Measurements from ENCODE around the gene ZNF555. TPM values are rescaled to one million over a fixed set of nuclear protein-coding genes. Genes with fewer than 3 reads are reported as not detected.
"Not testable (repeated sequence)": the region's sequence is repeated elsewhere in the genome, so short reads cannot be mapped to it uniquely, and the experiment has no call there.

ZNF555 gene
- total RNA-seq (1 to 10 TPM; 1.2 to 10.0 (median 2.7) TPM), polyA plus RNA-seq (1 to 10 TPM; 2.4 to 7.1 TPM), total RNA-seq (9.2 reads per million, percentile 34 among the genes with 10 or more reads in this experiment)

GRCh38 chr19:2840794-2841791 lies at the start of gene ZNF555:
TSS of gene ZNF555 (plus strand) at chr19:2841475. CDS start at chr19:2841573, 98 bp downstream.
- ChIA-PET POLR2A (interaction anchor here (0.7 to 2.0 kb wide), 7 partner anchors 15 to 749 kb away, joined by 3 to 15 read pairs (median 4); partner anchors contain the start of genes SGTA and SLC39A3), CTCF (interaction anchor here (0.6 to 1.1 kb wide), 6 partner anchors 17 to 357 kb away, joined by 3 to 6 read pairs (median 3); partner anchors contain the start of genes ZNF554 and ZNF556)
- intact Hi-C loops (cut with micrococcal nuclease): loop anchor here in 1 of 2 donors (1.0 to 2.0 kb wide), 9 partner anchors 15 to 665 kb away; partner anchors contain the start of genes FZR1, NCLN, THOP1 and ZNF554
- Mint-ChIP-seq H3K4me3 (peak within 1 kb of the TSS; percentile 85 to 96 (median 92)), H3K27me3 (peaks cover 0 to 7% (median 0%) of the 10 kb centered on the region in 5 donors), H3K36me3 (peaks cover 8 to 32% (median 17%) of the 10 kb centered on the region in 5 donors), H3K4me1 (peaks cover 5 to 33% (median 18%) of the 10 kb centered on the region in 7 donors), H3K9me3 (peaks cover 0 to 38% (median 15%) of the 10 kb centered on the region in 11 donors), H3K27ac (peak within 1 kb of the TSS; percentile 70 to 90 (median 82))
- peaks cover 0 to 14% (median 0%) of the 10 kb centered on the region in 3 experiments for H3K9me3 ChIP-seq (ENCODE audit: control insufficient read depth in 2 of 3, low read length in 3 of 3)
- ATAC-seq (peak; percentile 98), DNase-seq (peak; percentile 77 to 99 (median 97))
- peaks cover 0 to 7% (median 0%) of the 10 kb centered on the region in 3 experiments for H3K36me3 ChIP-seq (ENCODE audit: control insufficient read depth in 2 of 3, insufficient read depth in 3 of 3, low read length in 3 of 3)
- H3K4me3 ChIP-seq (ENCODE audit: low read length): peak within 1 kb of the TSS; percentile 94
- H3K27me3 ChIP-seq (ENCODE audit: control insufficient read depth in 2 of 2, insufficient read depth in 2 of 2, low read length in 2 of 2): no peaks in the 10 kb centered on the region
- H3K4me1 ChIP-seq (ENCODE audit: control insufficient read depth in 2 of 2, insufficient read depth in 2 of 2, low read length in 2 of 2): peaks cover 3 to 13% of the 10 kb centered on the region in 2 donors
- H3K27ac ChIP-seq (ENCODE audit: low read depth, low read length): peak within 1 kb of the TSS; percentile 75

DNA sequence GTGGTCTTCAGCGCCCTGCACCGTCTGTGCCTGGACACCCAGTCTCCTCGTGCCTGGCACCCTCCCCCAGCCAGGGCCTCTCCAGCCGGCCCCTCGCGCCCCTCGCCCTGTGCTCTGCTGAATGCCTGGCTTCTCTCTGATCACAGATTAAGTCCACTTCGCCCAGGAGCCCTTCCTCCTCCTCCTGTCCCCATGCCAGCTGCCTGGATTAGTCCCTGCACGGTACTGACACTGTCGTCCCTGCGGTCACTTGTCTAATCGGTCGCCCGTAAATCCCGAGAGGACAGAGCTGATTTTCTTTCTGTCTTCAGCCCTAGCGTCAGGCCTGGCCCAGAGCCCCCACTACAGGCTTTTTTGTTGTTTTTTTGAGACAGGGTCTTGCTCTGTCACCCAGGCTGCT lies 49.4 kb upstream of the ZNF555 start:
- intact Hi-C loops (cut with micrococcal nuclease): no loop called here
- H3K27ac Mint-ChIP-seq: no peak overlapping the region
- Histone ChIP-seq H3K4me3 (ENCODE audit: low read length) (no peak overlapping the region), H3K27me3 (ENCODE audit: control insufficient read depth in 2 of 2, insufficient read depth in 2 of 2, low read length in 2 of 2) (no peaks in the 10 kb centered on the region), H3K36me3 (ENCODE audit: control insufficient read depth in 2 of 3, insufficient read depth in 3 of 3, low read length in 3 of 3) (peaks cover 0 to 53% (median 0%) of the 10 kb centered on the region in 3 experiments), H3K4me1 (ENCODE audit: control insufficient read depth in 2 of 2, insufficient read depth in 2 of 2, low read length in 2 of 2) (no peaks in the 10 kb centered on the region), H3K9me3 (ENCODE audit: control insufficient read depth in 2 of 3, low read length in 3 of 3) (no peaks in the 10 kb centered on the region), H3K27ac (ENCODE audit: low read depth, low read length) (no peak overlapping the region)
- ChIA-PET POLR2A (no interaction called here), CTCF (no interaction called here)
- DNase-seq (no peak), ATAC-seq (no peak)
- H3K9me3 Mint-ChIP-seq: no peaks in the 10 kb centered on the region
- peaks cover 0 to 19% (median 0%) of the 10 kb centered on the region in 5 donors for H3K36me3 Mint-ChIP-seq
- H3K4me1 Mint-ChIP-seq: peaks cover 0 to 13% (median 10%) of the 10 kb centered on the region in 7 donors
- H3K4me3 Mint-ChIP-seq: peak overlapping the region in 1 of 10 donors; percentile 34
- no peaks in the 10 kb centered on the region for H3K27me3 Mint-ChIP-seq

GRCh38 chr19:2792666-2793065 lies 48.6 kb upstream of the ZNF555 start:
- POLR2A ChIA-PET; CTCF ChIA-PET; H3K4me1 Mint-ChIP-seq; H3K27me3 Mint-ChIP-seq; intact Hi-C loops (cut with micrococcal nuclease); H3K27ac ChIP-seq (ENCODE audit: low read depth, low read length); H3K9me3 Mint-ChIP-seq; H3K27me3 ChIP-seq (ENCODE audit: control insufficient read depth in 2 of 2, insufficient read depth in 2 of 2, low read length in 2 of 2); H3K4me1 ChIP-seq (ENCODE audit: control insufficient read depth in 2 of 2, insufficient read depth in 2 of 2, low read length in 2 of 2); DNase-seq; H3K4me3 Mint-ChIP-seq; H3K27ac Mint-ChIP-seq; H3K9me3 ChIP-seq (ENCODE audit: control insufficient read depth in 2 of 3, low read length in 3 of 3); H3K4me3 ChIP-seq (ENCODE audit: low read length); ATAC-seq: not testable (repeated sequence)
- peaks cover 0 to 61% (median 0%) of the 10 kb centered on the region in 3 experiments for H3K36me3 ChIP-seq (ENCODE audit: control insufficient read depth in 2 of 3, insufficient read depth in 3 of 3, low read length in 3 of 3)
- peaks cover 0 to 19% (median 0%) of the 10 kb centered on the region in 5 donors for H3K36me3 Mint-ChIP-seq

GRCh38 chr19:2793126-2793525 lies 48.1 kb upstream of the ZNF555 start:
- H3K4me1 Mint-ChIP-seq: peaks cover 0 to 6% (median under 1%) of the 10 kb centered on the region in 7 donors
- H3K27me3 Mint-ChIP-seq: no peaks in the 10 kb centered on the region
- H3K27ac Mint-ChIP-seq: no peak overlapping the region

DNA sequence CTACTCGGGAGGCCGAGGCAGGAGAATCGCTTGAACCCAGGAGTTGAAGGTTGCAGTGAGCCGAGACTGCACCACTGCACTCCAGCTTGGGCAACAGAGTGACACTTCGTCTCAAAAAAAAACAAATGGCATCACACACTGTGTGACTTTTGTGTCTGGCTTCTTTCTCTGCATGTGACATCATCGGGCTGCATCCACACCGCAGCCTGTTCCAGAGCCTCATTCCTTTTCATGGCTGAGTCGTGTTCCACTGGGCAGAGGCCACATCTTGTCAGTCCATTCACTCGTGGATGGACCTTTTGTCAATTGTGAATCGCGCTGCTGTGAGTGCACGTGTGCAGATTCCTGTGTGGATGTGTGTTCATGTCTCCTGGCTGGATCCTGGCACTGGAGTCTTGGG lies 47.7 kb upstream of the ZNF555 start:
- Mint-ChIP-seq H3K9me3 (no peaks in the 10 kb centered on the region), H3K4me3 (no peak overlapping the region), H3K4me1 (peaks cover 0 to 4% (median 0%) of the 10 kb centered on the region in 7 donors), H3K27ac (no peak overlapping the region), H3K27me3 (no peaks in the 10 kb centered on the region), H3K36me3 (peaks cover 0 to 19% (median 0%) of the 10 kb centered on the region in 5 donors)
- intact Hi-C loops (cut with micrococcal nuclease): no loop called here
- CTCF ChIA-PET: no interaction called here
- POLR2A ChIA-PET: interaction anchor here (0.5 to 0.8 kb wide), 3 partner anchors 33 to 969 kb away, joined by 3 to 4 read pairs (median 3); partner anchors contain the start of gene MRPL54
- Histone ChIP-seq H3K36me3 (ENCODE audit: control insufficient read depth in 2 of 3, insufficient read depth in 3 of 3, low read length in 3 of 3) (peaks cover 0 to 66% (median 0%) of the 10 kb centered on the region in 3 experiments), H3K4me1 (ENCODE audit: control insufficient read depth in 2 of 2, insufficient read depth in 2 of 2, low read length in 2 of 2) (no peaks in the 10 kb centered on the region), H3K4me3 (ENCODE audit: low read length) (no peak overlapping the region), H3K9me3 (ENCODE audit: control insufficient read depth in 2 of 3, low read length in 3 of 3) (no peaks in the 10 kb centered on the region), H3K27me3 (ENCODE audit: control insufficient read depth in 2 of 2, insufficient read depth in 2 of 2, low read length in 2 of 2) (no peaks in the 10 kb centered on the region), H3K27ac (ENCODE audit: low read depth, low read length) (no peak overlapping the region)
- no peak for ATAC-seq
- no peak for DNase-seq

More at GRCh38 chr19:2793126-2793525, 48.1 kb upstream of the ZNF555 start:
- Histone ChIP-seq H3K27ac (ENCODE audit: low read depth, low read length) (no peak overlapping the region), H3K36me3 (ENCODE audit: control insufficient read depth in 2 of 3, insufficient read depth in 3 of 3, low read length in 3 of 3) (peaks cover 0 to 61% (median 0%) of the 10 kb centered on the region in 3 experiments), H3K27me3 (ENCODE audit: control insufficient read depth in 2 of 2, insufficient read depth in 2 of 2, low read length in 2 of 2) (no peaks in the 10 kb centered on the region), H3K4me3 (ENCODE audit: low read length) (no peak overlapping the region), H3K4me1 (ENCODE audit: control insufficient read depth in 2 of 2, insufficient read depth in 2 of 2, low read length in 2 of 2) (no peaks in the 10 kb centered on the region), H3K9me3 (ENCODE audit: control insufficient read depth in 2 of 3, low read length in 3 of 3) (no peaks in the 10 kb centered on the region)
- Mint-ChIP-seq H3K9me3 (no peaks in the 10 kb centered on the region), H3K36me3 (peaks cover 0 to 19% (median 0%) of the 10 kb centered on the region in 5 donors), H3K4me3 (no peak overlapping the region)
- POLR2A ChIA-PET: interaction anchor here (0.6 kb wide), 1 partner anchor 175 kb away, joined by 3 read pairs; no protein-coding TSS in a partner anchor
- ATAC-seq (no peak), DNase-seq (no peak)
- CTCF ChIA-PET: no interaction called here
- intact Hi-C loops (cut with micrococcal nuclease): no loop called here

- no peak for ATAC-seq
- peaks cover 0 to 23% (median 4%) of the 10 kb centered on the region in 5 donors for H3K36me3 Mint-ChIP-seq
- H3K4me1 ChIP-seq (ENCODE audit: control insufficient read depth in 2 of 2, insufficient read depth in 2 of 2, low read length in 2 of 2): no peaks in the 10 kb centered on the region
- ChIA-PET POLR2A (interaction anchor here (0.7 kb wide), 1 partner anchor 741 kb away, joined by 3 read pairs; no protein-coding TSS in a partner anchor), CTCF (no interaction called here)
- no peak overlapping the region for H3K27ac ChIP-seq (ENCODE audit: low read depth, low read length)
- H3K27me3 ChIP-seq (ENCODE audit: control insufficient read depth in 2 of 2, insufficient read depth in 2 of 2, low read length in 2 of 2): no peaks in the 10 kb centered on the region
- H3K4me3 ChIP-seq (ENCODE audit: low read length): no peak overlapping the region
- no peaks in the 10 kb centered on the region for H3K27me3 Mint-ChIP-seq
- H3K9me3 Mint-ChIP-seq: no peaks in the 10 kb centered on the region
- H3K27ac Mint-ChIP-seq: peak overlapping the region in 1 of 9 donors; percentile 36
- DNase-seq: no peak
- peaks cover 0 to 74% (median 0%) of the 10 kb centered on the region in 3 experiments for H3K36me3 ChIP-seq (ENCODE audit: control insufficient read depth in 2 of 3, insufficient read depth in 3 of 3, low read length in 3 of 3)
- intact Hi-C loops (cut with micrococcal nuclease): no loop called here
- H3K9me3 ChIP-seq (ENCODE audit: control insufficient read depth in 2 of 3, low read length in 3 of 3): no peaks in the 10 kb centered on the region
- peaks cover 0 to 3% (median 0%) of the 10 kb centered on the region in 7 donors for H3K4me1 Mint-ChIP-seq
- no peak overlapping the region for H3K4me3 Mint-ChIP-seq
Observed at GRCh38 chr19:2795827-2796658, 45.2 kb upstream of the ZNF555 start.
